GM18873 (cell line): Measurements from ENCODE around the gene FAM174C.

Experiments used
- ATAC-seq: cut with Tn5 transposase; IDR thresholded peaks from one replicate; pipeline ENCODE4 v1.9.1; 2021; ENCODE audit warnings: mild to moderate bottlenecking, moderate library complexity, moderate number of reproducible peaks; ENCODE audit not compliant: unreplicated experiment, low FRiP score

FAM174C gene

DNA sequence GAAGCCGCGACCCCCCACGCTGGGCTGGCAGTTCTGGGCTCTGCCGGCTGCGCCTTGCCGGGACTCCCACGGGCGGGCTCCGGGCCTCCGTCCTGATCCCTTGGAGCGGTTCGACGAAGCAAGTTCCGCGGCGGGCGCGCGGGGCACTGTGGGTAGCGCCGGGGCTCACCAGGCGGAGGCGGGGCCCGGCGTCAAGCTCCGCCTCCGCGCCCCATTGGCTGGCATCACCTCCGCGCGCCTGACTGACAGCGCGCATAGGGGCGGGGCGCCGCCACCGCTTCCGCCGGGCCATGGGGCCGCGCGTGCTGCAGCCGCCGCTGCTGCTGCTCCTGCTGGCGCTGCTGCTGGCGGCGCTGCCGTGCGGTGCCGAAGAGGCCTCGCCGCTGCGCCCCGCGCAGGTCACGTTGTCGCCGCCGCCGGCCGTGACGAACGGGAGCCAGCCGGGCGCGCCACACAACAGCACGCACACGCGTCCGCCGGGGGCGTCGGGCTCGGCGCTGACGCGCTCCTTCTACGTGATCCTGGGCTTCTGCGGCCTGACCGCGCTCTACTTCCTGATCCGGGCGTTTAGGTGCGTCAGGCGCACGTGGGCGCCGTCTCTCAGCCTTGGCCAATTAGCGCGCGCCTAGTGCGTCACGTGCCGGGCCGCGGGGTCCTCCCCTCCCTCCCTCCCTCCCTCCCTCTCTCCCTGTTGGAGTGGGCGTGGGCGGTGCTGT, at the start of gene FAM174C:
TSS of gene FAM174C (plus strand) at position 271 of the 716 bp plus-strand sequence. CDS start at position 291, 20 bp downstream.
- peak; percentile 57 for ATAC-seq

DNA sequence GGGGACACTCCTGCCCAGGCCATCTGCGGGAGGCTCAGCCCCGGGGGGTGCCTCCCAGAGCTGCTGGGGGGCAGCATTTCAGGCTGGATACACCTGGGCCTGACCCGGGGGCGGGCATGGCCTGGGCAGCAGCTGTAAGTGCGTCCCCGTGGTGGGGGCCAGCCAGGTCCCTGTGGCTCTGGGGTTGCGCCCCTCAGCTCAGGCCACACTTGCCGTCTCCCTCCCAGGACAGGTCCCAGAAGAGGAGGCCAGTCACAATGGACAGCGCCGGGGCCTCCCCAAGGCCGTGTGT, 49.2 kb upstream of the FAM174C start:
- ATAC-seq, result no peak

DNA sequence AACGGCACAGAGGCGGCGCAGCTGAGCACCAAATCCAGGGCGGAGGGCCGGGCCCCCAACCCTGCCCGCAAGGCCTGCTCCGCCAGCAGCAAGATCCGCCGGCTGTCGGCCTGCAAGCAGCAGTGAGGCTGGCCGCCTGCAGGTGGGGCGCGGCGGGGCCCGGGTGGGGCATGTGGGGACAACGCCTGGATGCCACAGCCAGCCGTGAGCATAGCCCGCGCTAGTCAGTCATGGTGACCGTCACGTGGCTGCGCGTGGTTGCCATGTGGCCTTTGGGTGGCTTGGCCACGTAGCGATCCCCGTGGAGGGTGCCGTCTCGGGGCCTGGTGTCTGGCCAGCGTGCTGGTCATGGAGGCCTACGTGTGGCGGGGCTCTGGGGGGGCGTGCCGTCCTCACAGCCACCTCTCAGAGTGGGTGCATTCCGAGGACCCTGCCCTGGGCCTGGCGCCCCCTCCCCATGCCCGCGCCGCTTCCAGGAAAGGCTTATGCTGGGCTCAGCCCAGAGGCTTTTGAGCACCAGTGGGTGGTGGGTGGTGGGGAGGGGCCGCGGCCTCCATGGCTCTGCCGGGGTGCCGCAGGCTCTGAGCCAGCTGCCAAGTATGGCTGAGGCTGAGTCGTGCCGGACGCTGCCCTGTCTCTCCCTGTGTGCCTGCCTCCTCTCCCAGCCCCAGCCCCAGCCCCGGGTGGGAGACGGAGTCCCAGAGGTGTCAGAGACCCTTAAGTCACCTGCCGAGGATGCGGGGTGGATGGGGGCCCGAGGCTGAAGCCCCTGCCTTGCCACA, 48.6 kb upstream of the FAM174C start:
- no peak for ATAC-seq

DNA sequence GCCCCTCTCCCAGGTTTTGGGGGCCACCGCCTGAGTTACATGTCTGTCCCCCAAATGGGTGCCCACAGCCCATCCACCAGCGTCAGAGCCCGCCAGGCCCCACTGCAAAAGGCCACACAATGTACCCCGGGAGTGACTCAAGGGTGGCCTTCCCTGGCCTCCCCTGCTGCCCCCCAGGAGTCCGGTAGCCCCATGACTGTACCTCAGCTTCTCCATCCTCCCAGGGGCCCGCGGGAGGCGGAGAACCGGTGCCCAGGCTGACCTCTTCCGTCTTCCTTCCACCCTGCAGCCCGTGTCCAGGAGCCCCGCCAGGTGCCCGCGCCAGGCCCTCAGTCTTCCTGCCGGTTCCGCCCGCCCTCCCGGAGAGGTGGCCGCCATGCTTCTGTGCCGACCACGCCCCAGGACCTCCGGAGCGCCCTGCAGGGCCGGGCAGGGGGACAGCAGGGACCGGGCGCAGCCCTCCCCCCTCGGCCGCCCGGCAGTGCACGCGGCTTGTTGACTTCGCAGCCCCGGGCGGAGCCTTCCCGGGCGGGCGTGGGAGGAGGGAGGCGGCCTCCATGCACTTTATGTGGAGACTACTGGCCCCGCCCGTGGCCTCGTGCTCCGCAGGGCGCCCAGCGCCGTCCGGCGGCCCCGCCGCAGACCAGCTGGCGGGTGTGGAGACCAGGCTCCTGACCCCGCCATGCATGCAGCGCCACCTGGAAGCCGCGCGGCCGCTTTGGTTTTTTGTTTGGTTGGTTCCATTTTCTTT, 47.9 kb upstream of the FAM174C start:
- no peak for ATAC-seq

DNA sequence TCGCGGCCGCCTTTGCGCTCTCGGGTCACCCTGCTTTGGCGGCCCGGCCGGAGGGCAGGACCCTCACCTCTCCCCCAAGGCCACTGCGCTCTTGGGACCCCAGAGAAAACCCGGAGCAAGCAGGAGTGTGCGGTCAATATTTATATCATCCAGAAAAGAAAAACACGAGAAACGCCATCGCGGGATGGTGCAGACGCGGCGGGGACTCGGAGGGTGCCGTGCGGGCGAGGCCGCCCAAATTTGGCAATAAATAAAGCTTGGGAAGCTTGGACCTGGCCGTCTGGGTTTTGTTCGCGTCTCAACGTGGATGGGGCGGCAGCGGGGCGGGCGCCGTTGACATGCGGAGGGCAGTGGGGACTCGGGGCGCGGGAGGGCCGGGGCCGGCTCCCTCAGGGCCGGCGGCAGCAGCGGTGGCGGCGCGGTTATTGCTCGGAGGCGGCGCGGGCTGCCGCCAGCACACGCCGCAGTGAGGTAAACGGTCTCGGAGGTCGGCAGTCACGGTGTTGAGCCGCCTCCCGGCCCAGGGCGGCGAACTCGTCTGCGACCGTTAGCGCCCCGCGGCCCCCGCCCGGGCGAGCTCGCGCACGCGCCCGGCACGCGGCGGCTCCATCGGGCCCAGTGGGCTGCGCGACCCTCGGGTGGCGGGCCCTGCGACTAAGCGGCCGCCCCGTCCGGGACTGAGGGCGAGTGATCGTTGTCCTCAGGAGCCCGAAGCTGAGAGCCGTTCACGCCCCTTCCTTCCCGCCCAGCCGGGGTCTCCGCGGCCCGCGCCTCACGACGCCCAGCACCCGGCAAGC, 47.0 kb upstream of the FAM174C start:
- ATAC-seq, result no peak

DNA sequence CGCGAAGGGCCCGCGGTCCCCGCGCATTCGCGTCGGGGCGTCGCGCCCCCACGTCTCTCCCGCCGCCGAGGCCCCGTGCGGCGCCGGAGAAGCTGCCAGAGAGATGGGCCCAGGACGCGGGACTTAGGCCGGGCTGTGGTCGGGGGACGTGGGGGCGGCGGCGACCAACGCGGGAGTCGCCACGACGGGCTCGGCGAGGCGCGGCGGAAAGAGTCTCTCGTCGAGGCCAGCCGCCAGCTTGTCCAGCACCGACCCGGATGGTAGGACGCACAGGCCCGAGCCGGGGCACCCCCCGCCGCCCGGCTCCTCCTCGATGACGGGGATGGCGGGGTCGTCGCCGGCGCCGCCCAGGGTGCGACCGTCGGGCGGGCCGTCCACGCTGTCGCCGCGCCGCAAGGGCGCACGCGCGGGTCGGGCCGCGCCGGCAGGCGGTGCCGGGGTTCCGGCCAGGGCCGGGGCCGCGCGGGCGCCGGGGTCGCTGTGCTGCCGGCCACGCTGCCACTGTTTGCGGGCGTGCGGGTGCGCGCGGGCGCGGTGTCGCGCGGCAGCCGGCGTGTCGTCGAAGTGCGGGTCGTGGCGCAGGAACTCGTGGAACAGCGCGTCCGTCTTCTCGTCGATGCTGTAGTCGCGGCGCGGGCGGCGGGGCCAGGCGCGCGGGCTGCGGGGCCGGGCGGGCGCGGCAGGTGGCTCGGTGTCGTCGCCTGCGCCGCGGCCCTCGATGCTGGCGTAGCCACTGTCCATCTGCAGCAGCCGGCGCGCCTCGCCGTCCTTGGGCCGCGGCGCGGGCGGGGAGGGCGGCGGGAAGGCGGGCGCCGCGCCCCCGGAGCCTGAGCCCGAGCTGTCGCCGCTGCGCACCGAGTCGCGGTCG, 46.0 kb upstream of the FAM174C start:
- no peak for ATAC-seq

DNA sequence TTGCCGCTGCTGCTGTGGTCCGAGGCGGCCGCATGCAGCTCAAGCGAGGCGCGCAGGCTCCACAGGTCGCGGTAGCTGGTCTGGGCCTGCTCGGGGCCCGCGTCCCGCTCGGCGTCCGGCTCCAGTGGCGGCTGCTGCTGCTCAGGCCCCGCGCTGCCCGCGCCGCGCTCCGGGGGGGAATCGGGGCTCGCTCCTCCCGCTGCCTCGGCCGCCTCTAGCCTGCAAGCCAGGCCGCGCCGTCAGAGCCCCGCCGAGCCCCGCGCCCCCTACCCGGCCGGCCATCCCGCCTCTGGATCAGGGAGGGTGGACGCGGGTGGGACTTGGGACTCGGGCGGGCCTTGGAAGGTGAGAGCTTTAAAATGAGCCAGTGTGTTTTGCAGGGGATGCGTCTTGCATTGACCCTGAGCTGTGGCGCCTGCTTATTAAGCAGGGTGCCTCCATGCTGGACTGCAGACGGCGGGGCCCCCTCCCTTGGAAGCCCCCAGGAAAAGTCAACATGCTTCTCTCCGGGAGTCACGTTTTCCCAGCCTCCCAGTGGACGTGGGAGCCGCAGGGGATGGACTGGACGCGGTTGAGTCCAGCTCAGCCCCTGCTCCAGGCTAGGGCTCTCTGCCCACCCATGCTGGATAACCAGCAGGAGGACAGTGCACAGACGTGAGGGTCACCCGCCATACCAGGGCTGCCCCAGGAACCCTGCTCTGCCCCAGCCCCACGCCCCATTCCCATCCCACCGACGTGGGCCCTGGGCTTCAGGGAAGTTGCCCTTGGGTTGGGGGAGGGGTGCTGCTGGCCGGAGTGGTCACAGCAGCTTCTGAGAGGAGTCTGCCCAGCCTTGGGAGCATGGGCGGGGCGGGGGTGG, 45.2 kb upstream of the FAM174C start:
- ATAC-seq, result no peak

DNA sequence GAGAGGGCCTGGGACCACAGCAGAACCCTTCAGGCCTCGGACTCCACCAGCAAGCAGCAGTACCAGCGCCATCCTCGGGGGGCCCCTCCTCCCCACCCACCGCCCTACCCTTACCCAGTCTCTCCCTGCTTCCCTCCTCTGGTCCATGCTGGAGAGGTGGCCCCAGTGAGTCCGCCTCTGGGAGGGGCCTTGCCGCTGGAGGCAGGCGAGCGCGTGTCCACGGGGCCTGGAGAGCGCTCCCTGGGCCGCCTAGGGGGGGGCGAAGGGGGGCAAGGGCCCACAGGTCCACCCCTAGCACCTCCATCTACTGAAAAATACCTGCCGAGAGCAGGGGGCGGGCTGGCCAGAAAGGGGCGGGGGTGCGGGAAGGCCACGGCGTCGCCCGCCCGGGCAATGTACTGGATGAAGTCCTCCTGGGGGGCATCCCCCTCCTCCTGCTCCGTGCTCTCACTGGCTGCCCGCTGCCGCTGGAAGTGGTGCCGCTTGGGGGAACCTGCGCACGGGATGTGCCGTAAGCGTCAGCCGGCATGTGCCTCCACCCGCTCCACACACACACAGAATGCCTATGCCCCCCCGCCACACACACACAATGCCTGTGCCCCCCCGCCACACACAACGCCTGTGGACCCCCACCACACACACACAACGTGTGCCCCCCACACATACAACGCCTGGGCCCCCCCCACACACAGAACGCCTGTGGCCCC, 44.4 kb upstream of the FAM174C start:
- no peak for ATAC-seq

DNA sequence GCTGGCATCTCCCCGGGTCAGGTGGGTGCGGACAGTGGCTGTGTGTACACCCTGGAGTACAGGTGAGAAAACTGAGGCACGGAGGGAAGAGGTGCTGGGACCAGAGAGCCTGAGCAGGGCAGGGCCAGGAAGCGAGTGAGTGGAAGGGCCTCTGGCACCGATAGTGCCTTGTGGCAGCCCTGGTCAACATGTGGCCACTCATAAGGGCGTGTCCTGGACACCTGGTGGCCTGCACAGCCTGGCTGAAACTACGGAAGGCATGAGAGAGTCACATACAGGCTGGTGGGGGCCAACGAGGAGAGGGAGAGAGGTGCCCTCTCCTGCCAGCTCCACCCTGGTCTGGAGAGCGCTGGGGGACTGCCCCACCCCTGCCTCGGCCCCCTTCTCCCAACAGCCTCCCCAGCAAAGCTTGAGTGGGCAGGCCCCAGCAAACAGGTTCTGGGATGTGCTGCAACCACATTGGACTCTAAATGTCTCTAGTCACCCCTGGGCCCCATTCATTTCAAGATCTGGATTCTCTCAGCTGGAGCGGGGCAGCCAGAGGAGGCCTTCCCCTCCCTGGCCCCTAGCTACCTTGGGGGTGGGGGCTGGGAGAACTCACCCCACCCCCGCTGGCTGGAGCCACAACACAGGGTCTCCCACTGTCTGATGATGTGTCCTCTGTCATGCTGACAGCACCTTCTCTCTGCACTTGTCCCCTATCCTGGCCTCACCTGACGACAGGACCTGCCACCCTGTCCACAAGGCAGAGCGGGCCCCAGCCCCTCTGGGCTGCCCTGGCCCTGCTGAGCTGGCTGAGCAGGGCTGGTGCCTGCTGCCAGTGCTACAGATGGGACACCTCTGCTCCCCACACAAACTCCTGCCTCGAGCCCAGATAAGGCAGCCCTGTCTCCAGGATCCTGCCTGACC, 43.3 kb upstream of the FAM174C start:
- no peak for ATAC-seq

DNA sequence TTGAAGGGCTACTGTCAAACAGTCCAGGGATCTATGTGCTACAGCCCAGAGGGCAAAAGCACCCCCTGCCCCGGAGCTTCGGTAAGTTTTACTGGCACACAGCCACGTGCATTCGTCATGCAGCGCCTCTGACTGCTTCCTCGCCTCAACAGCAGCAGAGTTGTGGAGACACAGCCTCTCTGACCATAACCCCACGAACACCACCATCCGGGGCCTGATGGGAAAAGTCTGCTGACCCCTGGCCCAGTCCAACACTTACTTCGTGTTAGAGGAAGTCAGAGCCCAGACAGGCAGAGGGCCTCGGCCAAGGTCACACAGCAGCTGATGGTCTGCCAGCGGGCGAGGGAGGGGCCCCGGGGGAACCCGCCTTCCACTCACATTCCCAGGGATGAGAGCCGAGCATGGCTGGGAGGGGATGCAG, 42.7 kb upstream of the FAM174C start:
- no peak for ATAC-seq

DNA sequence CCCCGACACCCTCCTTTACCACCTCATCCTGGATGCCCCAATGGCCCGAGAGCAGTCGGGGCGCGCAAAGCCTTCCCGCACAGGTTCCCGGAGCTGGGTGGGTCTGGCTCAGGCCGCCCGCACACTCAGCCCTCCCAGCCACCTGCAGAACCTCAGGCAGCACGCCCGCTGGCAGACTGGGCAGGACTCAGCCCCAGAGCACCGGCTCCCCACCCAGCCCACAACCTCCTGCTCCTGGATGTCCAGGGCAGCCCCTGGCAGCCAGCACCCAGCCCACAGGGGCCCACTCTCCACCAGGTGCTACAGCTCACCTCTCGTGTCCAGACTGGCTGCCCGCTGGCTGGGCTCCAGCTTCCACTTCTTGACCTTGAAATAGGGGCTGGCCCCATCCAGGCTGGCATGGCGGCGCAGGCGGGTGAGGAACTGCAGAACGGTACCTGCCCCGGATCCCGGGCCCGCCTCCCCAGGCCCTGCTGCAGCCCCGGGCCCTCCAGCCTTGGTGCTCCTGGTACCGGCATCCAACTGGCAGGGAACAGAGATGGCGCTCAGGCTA, 42.1 kb upstream of the FAM174C start:
- no peak for ATAC-seq

DNA sequence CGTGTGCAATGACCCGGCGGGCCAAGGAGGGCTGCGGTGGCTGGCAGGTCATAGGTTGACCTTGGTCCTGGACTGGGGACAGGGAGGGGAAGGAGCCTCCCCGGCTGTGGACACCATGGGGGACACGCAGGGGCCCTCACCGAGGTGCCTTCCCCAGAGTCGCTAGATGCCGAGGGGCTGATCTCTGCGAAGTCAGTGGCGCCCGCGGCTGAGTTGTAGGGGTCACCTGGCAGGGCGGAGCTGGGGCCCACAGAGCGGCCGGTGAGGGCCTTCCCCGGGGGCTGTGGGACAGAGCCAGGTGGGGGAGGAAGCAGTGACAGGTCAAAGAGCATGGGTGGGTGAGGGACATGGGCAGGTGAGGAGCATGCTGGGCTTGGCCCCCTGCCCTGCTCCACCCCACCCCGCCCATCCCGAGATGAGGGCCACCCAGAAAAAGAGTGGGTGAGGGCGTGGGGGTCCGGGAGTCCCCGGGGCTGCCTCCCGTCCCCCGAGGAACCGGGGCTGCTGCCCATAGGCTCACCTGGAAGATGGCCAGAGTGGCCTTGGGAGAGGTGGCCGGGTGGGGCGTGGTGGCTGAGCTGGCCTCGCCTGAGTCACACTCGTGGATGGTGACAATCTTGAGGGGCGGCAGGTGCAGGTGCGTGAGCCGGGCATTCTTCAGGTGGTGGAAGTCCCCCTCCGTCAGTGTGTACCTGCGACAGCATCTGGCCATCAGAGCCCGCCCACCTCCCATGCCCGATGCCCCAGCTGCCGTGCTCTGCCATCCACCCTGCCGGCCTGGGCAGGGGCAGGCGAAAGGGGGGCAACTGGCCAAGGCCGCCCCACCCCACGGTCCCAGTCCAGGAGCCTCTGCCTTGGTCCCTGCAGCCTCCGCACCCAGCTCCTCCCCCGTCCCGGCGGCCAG, 41.0 kb upstream of the FAM174C start:
- no peak for ATAC-seq

DNA sequence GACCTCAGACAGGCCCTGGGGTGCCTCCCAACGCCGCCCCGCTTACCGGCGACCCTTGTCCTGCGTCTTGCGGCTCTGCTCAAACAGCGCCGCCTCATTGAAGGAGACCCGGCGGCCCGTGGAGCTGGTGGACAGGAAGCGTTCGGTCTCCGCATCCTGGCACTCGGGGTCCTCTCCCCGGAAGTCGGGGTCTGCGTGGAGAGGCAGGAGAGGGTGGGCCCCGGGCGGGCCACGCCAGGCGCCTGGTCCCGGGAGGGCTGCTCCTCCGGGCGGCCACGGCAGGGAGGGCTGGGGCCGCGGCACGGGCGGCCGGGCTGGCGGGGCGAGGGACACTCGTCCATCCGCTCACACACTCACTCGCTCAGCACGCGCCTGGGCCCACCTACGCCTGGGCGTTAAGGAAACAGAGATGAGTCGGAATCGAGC, 40.4 kb upstream of the FAM174C start:
- ATAC-seq, result no peak

DNA sequence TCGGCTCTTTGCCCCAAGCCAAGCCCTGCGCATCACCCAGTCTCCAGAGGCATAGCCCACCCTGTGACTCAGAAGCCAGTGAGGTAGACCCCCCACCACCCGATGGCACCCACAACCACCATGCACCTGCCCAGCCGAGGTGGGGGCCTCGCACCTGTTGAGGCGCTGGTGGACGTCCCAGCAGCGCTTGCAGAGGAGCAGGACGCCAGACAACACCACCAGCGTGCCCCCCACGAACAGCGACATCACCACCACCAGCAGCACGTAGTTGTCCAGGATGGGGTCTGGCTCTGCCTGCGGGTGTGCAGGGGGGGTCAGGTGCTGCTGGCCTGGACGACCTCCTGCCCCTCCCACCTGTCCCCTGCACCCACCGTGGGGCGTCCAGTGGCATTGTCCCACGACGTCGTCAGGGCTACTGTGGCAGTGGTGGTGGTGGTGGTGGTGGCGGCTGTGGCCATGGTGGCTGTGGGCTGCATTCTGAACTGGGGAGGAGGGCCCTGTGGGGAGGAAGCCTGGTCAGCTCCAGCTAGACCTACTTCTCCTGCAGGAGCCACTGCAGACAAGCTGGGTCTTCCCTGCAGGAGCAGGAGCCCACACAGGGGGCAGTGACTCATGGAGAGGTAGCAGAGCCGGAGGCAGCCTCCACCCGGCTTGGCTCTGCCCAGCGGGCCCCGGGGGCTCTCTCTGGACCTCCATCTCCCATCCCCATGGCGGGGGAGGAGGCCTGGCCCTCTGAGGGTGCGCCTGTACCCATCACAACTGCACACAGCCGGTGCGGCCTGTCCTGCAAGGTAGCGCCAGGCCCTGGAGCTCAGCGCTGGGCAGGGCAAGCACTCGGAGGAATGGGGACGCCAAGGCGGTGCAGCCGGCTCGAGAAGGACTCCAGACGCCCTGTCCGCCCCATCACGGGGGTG, 39.4 kb upstream of the FAM174C start:
- no peak for ATAC-seq

DNA sequence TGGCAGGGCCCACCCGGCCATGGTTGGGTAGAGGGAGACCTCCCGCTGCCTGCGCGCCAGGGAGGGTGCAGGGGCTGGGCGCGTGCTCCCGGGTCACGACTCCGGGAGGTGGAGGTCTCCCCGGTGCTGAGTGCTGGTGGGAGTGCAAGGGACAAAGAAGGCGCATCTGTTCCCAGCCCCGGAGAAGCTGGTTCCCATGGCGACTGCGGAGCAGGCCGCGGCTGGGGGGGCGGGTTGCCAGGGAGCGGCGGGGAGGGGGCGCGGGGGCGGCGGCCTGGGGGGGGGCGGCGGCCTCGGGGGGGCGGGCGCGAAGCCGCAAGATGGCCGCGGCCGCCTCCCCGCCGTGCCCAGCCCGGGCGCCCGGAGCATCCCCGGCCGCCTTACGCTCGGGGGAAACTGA, 38.8 kb upstream of the FAM174C start:
- ATAC-seq, result no peak
